PFSK-1 (cell line): Measurements from ENCODE around the gene DGKB.

Source experiments
- FOXP2 ChIP-seq: optimal IDR thresholded peaks from 2 replicates; pipeline ENCODE3; 2011; ENCODE audit warnings: borderline replicate concordance, control low read depth, inconsistent platforms; ENCODE audit not compliant: insufficient read depth; ENCODE audit errors: extremely low read length, extremely low read depth
- POLR2AphosphoS5 ChIP-seq: IDR thresholded peaks from 2 replicates; pipeline ENCODE4 v1.6.1; 2012; ENCODE audit warnings: low read depth, mild to moderate bottlenecking, control low read depth, low read length, moderate library complexity
- REST ChIP-seq, 2 experiments: IDR thresholded peaks; 2 replicates each; pipeline versions ENCODE4 v1.6.1 to v1.8.0; 2011 to 2012; ENCODE audit warnings: low read depth in 2 of 2, low read length in 2 of 2, control low read depth in 1 of 2, inconsistent platforms in 1 of 2, mild to moderate bottlenecking in 1 of 2, moderate library complexity in 1 of 2; ENCODE audit not compliant: insufficient read depth in 1 of 2
- SIN3A ChIP-seq: IDR thresholded peaks from 2 replicates; pipeline ENCODE4 v1.6.1; 2012; ENCODE audit warnings: mild to moderate bottlenecking, low read length, moderate library complexity, borderline replicate concordance; ENCODE audit not compliant: insufficient read depth
- TAF1 ChIP-seq: IDR thresholded peaks from 2 replicates; pipeline ENCODE4 v1.6.1; 2012; ENCODE audit warnings: low read length, control low read depth, borderline replicate concordance; ENCODE audit not compliant: insufficient read depth

GRCh38 chr7:14891289-14891688 lies 11.3 kb downstream of the DGKB start:
- no peak for TF ChIP-seq TAF1
- no peak for TF ChIP-seq POLR2AphosphoS5
- TF ChIP-seq REST (IDR thresholded peaks at IDR 0.05; ENCODE audit: insufficient read depth in 1 of 2, low read depth in 2 of 2, low read length in 2 of 2) = no peak
- no peak for TF ChIP-seq SIN3A
- no peak for TF ChIP-seq FOXP2
